ENCODE measurements around the gene NDUFV1.
"Not testable (repeated sequence)": the region's sequence is repeated elsewhere in the genome, so short reads cannot be mapped to it uniquely, and the experiment has no call there.

Gene NDUFV1

GRCh38 chr11:67634366-67635230, 27.9 kb downstream of the NDUFV1 start:
- no peak for TF ChIP-seq CTCF (IDR thresholded peaks at IDR 0.05; ENCODE audit: extremely low read depth, missing control alignments)
- no peak for DNase-seq (ENCODE audit: low spot score)

GRCh38 chr11:67635231-67635521, 28.4 kb downstream of the NDUFV1 start:
- no peak for TF ChIP-seq CTCF (IDR thresholded peaks at IDR 0.05; ENCODE audit: extremely low read depth, missing control alignments)
- no peak for DNase-seq (ENCODE audit: low spot score)

- no peak for TF ChIP-seq CTCF (IDR thresholded peaks at IDR 0.05; ENCODE audit: extremely low read depth, missing control alignments)
- DNase-seq (ENCODE audit: low spot score), result no peak
Observed at GRCh38 chr11:67636962-67637361, 30.2 kb downstream of the NDUFV1 start.

GRCh38 chr11:67637441-67637840, 30.7 kb downstream of the NDUFV1 start:
- DNase-seq (ENCODE audit: low spot score), result not testable (repeated sequence)

DNA sequence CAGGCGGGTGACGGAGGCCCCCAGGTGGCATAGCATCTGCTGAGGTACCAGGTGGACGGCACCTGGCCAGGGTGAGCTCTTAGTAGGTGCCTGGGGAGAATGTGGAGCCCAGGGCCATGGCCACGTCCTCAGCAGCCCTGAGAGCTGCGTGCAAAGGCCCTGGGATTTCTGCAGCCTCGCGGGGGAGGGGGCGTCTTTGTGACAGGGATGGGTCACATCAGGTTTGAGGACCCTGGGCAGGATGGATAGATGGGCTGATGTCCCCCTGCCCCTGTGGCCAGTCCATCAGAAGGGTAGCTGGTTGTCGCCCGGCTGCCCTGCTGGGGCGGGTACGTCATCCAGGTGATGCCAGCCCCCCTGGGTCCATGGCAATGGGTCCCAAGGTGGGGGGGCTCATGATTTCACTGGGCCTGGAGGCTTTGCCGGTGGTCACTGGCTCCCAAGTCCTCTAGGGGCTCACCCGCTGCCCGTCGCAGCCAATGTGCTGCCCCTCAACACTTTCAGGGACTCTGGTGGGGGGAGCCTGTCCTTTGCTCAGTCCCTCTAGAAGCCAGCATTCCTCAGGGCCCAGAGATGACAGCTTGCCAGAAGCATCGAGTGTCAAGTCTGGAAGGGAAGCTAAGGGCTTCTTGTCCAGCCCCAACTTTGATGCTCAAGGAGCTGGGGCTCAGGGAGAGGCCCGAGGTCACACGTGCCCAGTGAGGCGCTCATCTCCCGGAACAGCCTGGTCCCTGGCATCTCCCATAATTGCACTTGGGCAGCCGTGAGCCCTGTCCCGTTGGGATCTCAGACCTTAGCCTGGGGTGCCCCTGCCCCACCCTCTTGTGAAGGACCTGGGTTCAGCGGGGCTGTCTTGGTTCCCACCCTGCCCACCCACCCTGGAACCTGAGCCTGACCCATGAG, 32.0 kb downstream of the NDUFV1 start:
- no peak for DNase-seq (ENCODE audit: low spot score)
- no peak for TF ChIP-seq CTCF (IDR thresholded peaks at IDR 0.05; ENCODE audit: extremely low read depth, missing control alignments)

DNA sequence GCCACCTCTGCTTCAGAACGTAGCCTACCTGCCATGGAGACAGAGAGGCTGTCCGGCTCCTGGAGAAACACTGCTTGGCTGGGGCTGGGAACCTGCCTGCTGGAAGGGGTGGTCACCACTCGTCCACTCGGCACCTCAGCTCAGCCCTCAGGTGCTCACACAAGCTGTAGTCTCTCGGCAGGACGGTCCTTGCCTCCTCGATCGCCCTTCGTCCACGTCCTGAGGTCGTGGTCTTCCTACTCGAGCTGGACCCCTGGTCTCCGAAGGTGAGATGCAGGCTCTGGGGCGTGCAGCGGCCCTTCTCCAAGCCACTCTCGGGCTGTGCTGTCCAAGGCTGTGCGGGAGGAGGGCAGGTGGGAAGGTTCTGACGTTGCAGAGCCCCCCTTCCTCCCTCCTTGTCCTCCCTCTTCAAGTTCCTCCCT, 32.7 kb downstream of the NDUFV1 start, which contains the start of gene TBX10:
Gene TBX10 (minus strand): TSS at position 326 of the 422 bp plus-strand sequence. CDS start 291 bp downstream, at position 35.
- no peak for TF ChIP-seq CTCF (IDR thresholded peaks at IDR 0.05; ENCODE audit: extremely low read depth, missing control alignments)
- no peak for DNase-seq (ENCODE audit: low spot score)

DNA sequence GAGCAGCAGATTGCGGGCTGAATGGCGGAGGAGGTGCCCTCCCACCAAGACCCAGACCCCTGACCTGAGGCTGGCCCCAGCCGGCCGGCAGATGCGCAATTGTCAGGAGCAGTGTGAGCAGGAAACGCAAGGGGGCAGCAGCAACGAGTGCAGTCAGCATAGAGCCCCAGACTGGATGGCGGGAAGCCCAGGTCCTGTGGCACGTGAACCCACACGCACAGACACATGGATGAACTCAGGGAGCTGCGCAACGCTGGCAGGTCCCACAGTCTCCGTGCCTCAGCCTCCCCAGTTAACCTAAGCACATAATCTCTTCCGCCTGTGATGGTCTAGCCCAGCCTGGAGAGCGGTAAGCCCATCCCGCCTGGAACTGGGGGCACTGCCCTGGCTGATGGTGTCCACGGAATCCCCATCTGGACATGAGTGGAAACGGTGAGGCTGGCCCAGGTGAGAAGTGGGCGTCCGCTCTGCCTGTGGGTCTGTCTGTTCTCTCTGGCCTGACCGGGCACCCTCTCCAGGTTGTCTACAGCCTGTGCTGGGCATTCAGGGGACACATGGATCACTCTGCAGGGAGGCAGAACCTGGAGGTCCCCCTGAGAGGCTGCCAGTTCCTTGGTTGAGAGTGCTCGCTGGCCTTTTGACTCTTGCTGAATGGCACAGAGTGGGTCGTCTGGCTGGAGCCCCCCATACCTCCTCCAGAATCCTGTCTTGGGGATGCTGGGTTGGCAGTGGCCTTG, 33.5 kb downstream of the NDUFV1 start:
- peak; percentile 81 for DNase-seq (ENCODE audit: low spot score)
- peak; percentile 76 for TF ChIP-seq CTCF (IDR thresholded peaks at IDR 0.05; ENCODE audit: extremely low read depth, missing control alignments)
